Endothelial cell of umbilical vein (primary cell): ENCODE data around the gene C11orf24. TPM values are rescaled to one million over a fixed set of nuclear protein-coding genes. Genes with fewer than 3 reads are reported as not detected.
A peak's percentile ranks its signal among the peaks of the same experiment; 100 is the strongest.

ENCODE experiments used
- Bru-seq: library from RNA; stranded (reverse); fragments of 400-500 nt; gene quantifications from one replicate; lab custom pipeline; 2021; lab: Mats Ljungman, UMichigan
- BruChase-seq, 2 experiments: library from RNA; stranded (reverse); fragments of 400-500 nt; gene quantifications; one replicate each; lab custom pipeline; 2021; lab: Mats Ljungman, UMichigan
- BruUV-seq: library from RNA; stranded (reverse); fragments of 400-500 nt; replicated peaks from 2 replicates; lab custom pipeline; 2021; lab: Mats Ljungman, UMichigan
- CTCF ChIA-PET: fragments of 300-600, 350-600 bp; sonication (Branson Sonifier 250); formaldehyde crosslinking; loops from one replicate; lab custom pipeline; 2021; ENCODE audit warnings: antibody characterized with exemption, inconsistent platforms; lab: Charles Lee
- POLR2A ChIA-PET: fragments of 300-600, 350-600 bp; sonication (Branson Sonifier 250); formaldehyde crosslinking; loops from one replicate; lab custom pipeline; 2021; ENCODE audit warnings: antibody characterized with exemption, inconsistent platforms; lab: Charles Lee
- DNase-seq: peaks from one replicate; pipeline ENCODE4 v3.0.0-alpha.2; 2011; ENCODE audit warnings: low read depth, low spot score
- FAIRE-seq: peaks from 2 replicates; lab custom pipeline; 2011; peaks lifted over from hg19 to GRCh38; lab: Jason Lieb, UNC
- H2AFZ ChIP-seq: 2 replicates; pipeline ENCODE4 v1.6.0; 2012; ENCODE audit warnings: low read depth, low read length, control low read depth, inconsistent platforms
- H3K27ac ChIP-seq: 2 replicates; pipeline ENCODE4 v1.5.1; 2011; ENCODE audit warnings: low read depth, mild to moderate bottlenecking, control low read depth, low read length, moderate library complexity; ENCODE audit not compliant: insufficient read depth
- H3K27me3 ChIP-seq, 2 experiments: 2 replicates each; pipeline versions ENCODE4 v1.6.0 to v1.6.1; 2011; ENCODE audit warnings: low read length in 2 of 2, mixed read lengths in 1 of 2; ENCODE audit not compliant: control insufficient read depth in 2 of 2, insufficient read depth in 2 of 2
- H3K36me3 ChIP-seq, 2 experiments: 2 replicates in 1 of 2; 3 replicates in 1 of 2; pipeline ENCODE4 v1.5.1; 2011; ENCODE audit warnings: low read length in 2 of 2, mild to moderate bottlenecking in 1 of 2, moderate library complexity in 1 of 2; ENCODE audit not compliant: control insufficient read depth in 2 of 2, insufficient read depth in 2 of 2; ENCODE audit errors: extremely low read depth in 1 of 2
- H3K4me1 ChIP-seq: 3 replicates; pipeline ENCODE4 v1.5.1; 2011; ENCODE audit warnings: mild to moderate bottlenecking, low read length; ENCODE audit not compliant: control insufficient read depth, insufficient read depth; ENCODE audit errors: extremely low read depth
- H3K4me2 ChIP-seq: 2 replicates; pipeline ENCODE4 v1.6.1; 2011; ENCODE audit warnings: low read length, control low read depth, mixed read lengths; ENCODE audit not compliant: insufficient read depth
- H3K4me3 ChIP-seq, 3 experiments: fragments of 200-600 bp in 1 of 3; sonication (generic), shearing (Covaris generic) in 1 of 3; replicated peaks in 1 of 3; 2 replicates each; pipeline ENCODE4 v1.5.1; 2011 to 2016; ENCODE audit warnings: control low read depth in 3 of 3, low read length in 3 of 3, mild to moderate bottlenecking in 2 of 3, inconsistent platforms in 1 of 3, low read depth in 1 of 3, moderate library complexity in 1 of 3; ENCODE audit not compliant: insufficient read depth in 1 of 3
- H3K79me2 ChIP-seq: 2 replicates; pipeline ENCODE4 v1.6.0; 2012; ENCODE audit warnings: low read length, inconsistent platforms; ENCODE audit not compliant: control insufficient read depth, insufficient read depth
- H3K9ac ChIP-seq: replicated peaks from 2 replicates; pipeline ENCODE3; 2011; ENCODE audit warnings: low read length, control low read depth; ENCODE audit not compliant: insufficient read depth; ENCODE audit errors: extremely low read depth
- H3K9me1 ChIP-seq: replicated peaks from 3 replicates; pipeline ENCODE4 v1.6.0; 2011; ENCODE audit warnings: mild to moderate bottlenecking, low read length; ENCODE audit not compliant: control insufficient read depth, insufficient read depth; ENCODE audit errors: extremely low read depth
- H3K9me3 ChIP-seq: replicated peaks from 2 replicates; pipeline ENCODE4 v1.5.1; 2012; ENCODE audit warnings: low read length, inconsistent platforms; ENCODE audit not compliant: control insufficient read depth, insufficient read depth
- H4K20me1 ChIP-seq: replicated peaks from 2 replicates; pipeline ENCODE3; 2011; ENCODE audit warnings: mild to moderate bottlenecking, low read length; ENCODE audit not compliant: control insufficient read depth, insufficient read depth; ENCODE audit errors: extremely low read depth
- POLR2A ChIP-seq: IDR thresholded peaks from 2 replicates; pipeline ENCODE4 v1.6.1; 2012; ENCODE audit warnings: low read depth, mild to moderate bottlenecking, control low read depth, low read length
- POLR2AphosphoS5 ChIP-seq: IDR thresholded peaks from 2 replicates; pipeline ENCODE4 v1.6.1; 2012; ENCODE audit warnings: low read depth, mild to moderate bottlenecking, control low read depth, low read length, moderate library complexity; ENCODE audit not compliant: insufficient read depth
- dilution Hi-C: fragments of 300-500 bp; cut with MboI; formaldehyde crosslinking; loops from one replicate; pipeline ENCODE4 v1.15.0; 2019; ENCODE audit warnings: low sequenced_read_pairs; ENCODE audit not compliant: extremely low pct_ligation_motif_present
- intact Hi-C: fragments of 100-400 bp; cut with micrococcal nuclease; formaldehyde crosslinking; loops from one replicate; pipeline ENCODE4 v1.10.0; 2022
- long read RNA-seq: library from polyadenylated mRNA; stranded (forward); transcript quantifications from one replicate; pipeline ENCODE4 v2.0.0, GENCODE V29; 2021
- polyA minus RNA-seq, 3 experiments: library from RNA; depleted of rRNA, polyadenylated mRNA; stranded (reverse); fragments of >200 nt; gene quantifications; 1 replicate in 1 of 3; 2 replicates in 2 of 3; pipeline ENCODE4 v1.2.3, GENCODE V29; 2011
- polyA plus RNA-seq, 4 experiments: library from polyadenylated mRNA; depleted of rRNA in 3 of 4; stranded (reverse) in 3 of 4; unstranded in 1 of 4; fragments of >200 nt; gene quantifications; 2 replicates each; pipeline versions ENCODE4 v1.2.1 to v1.2.3, GENCODE V29; 2011 to 2012; ENCODE audit warnings: missing spikeins in 1 of 4
- total RNA-seq: library from RNA; stranded (reverse); gene quantifications from 2 replicates; pipeline ENCODE4 v1.2.3, GENCODE V29; 2021
- TF ChIP-seq, protein P1 (sequence below): IDR thresholded peaks from 2 replicates; pipeline ENCODE4 v1.6.1; 2011; ENCODE audit not compliant: insufficient read depth, insufficient read length

The C11orf24 gene
- 26.4 and 28.4 TPM in 2 replicates for total RNA-seq
- polyA plus RNA-seq: 34.1 and 40.4 TPM in 2 replicates
- polyA plus RNA-seq (2011; cell fraction: cytosol; rRNA removed): 17.9 and 21.8 TPM in 2 replicates
- 10.6 and 11.3 TPM in 2 replicates for polyA plus RNA-seq (2011; cell fraction: nucleus; rRNA removed)
- 27.8 and 36.3 TPM in 2 replicates for polyA plus RNA-seq (2012)
- 14.6 and 17.9 TPM in 2 replicates for polyA minus RNA-seq
- 38.0 TPM for polyA minus RNA-seq (2011; cell fraction: cytosol; rRNA and poly(A)+ RNA removed)
- polyA minus RNA-seq (2011; cell fraction: nucleus; rRNA and poly(A)+ RNA removed): 5.2 and 6.5 TPM in 2 replicates
- Bru-seq, nascent RNA: percentile 54 among the genes with signal in this experiment
- percentile 60 among the genes with signal in this experiment for BruChase-seq, experiment 1, labeled RNA remaining after a 6-hour chase
- BruChase-seq, experiment 2, labeled RNA remaining after a 2-hour chase: percentile 53 among the genes with signal in this experiment
- long read RNA-seq, transcript C11orf24-201 (4 exons, 2,063 nt): major isoform, 10 of 47 reads
- long read RNA-seq, partial matches to known transcripts: 9 of 47 reads
- long read RNA-seq, other reads (novel, unspliced or antisense): 26 of 47 reads

- DNase-seq: peak; percentile 90
- Histone ChIP-seq H3K79me2 (peaks cover 4% of the 10 kb centered on the region), H3K4me2 (peak within 1 kb of the TSS; percentile 74), H3K9me3 (no peaks in the 10 kb centered on the region), H3K9ac (peak within 1 kb of the TSS; percentile 80), H4K20me1 (no peaks in the 10 kb centered on the region), H3K27me3 (no peaks in the 10 kb centered on the region), H3K4me3 (peak within 1 kb of the TSS; percentile 59 to 68 (median 60)), H3K4me1 (peaks cover 7% of the 10 kb centered on the region), H3K36me3 (peaks cover 0 to 4% of the 10 kb centered on the region in 2 experiments), H3K27ac (peak within 1 kb of the TSS; percentile 71), H2AFZ (peak within 1 kb of the TSS; percentile 94), H3K9me1 (no peaks in the 10 kb centered on the region)
- dilution Hi-C loops (no loop called here), intact Hi-C loops (loop anchor here (1.0 to 2.0 kb wide), 5 partner anchors 15 to 175 kb away; no protein-coding TSS in a partner anchor)
- FAIRE-seq: peak; percentile 93
- ChIA-PET POLR2A (interaction anchor here (0.5 to 1.2 kb wide), 4 partner anchors 10 to 188 kb away, joined by 3 to 4 read pairs (median 4); partner anchors contain the start of gene PPP6R3), CTCF (interaction anchor here (0.8 to 3.7 kb wide), 6 partner anchors 14 to 173 kb away, joined by 3 to 51 read pairs (median 7); no protein-coding TSS in a partner anchor)
- TF ChIP-seq, protein P1, sequence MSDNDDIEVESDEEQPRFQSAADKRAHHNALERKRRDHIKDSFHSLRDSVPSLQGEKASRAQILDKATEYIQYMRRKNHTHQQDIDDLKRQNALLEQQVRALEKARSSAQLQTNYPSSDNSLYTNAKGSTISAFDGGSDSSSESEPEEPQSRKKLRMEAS: no peak
- TF ChIP-seq POLR2A (peak; percentile 77), POLR2AphosphoS5 (peak; percentile 97)
- TSS peak; percentile 82 for BruUV-seq
Observed at GRCh38 chr11:68271781-68272608, at the start of gene C11orf24. C11orf24 (minus strand) TSS chr11:68271973; CDS start chr11:68263767, 8,206 bp downstream.
